A673 (cell line): ENCODE measurements around the gene GSC2. TPM values are rescaled to one million over a fixed set of nuclear protein-coding genes. Genes with fewer than 3 reads are reported as not detected.

ENCODE experiments used
- BruUV-seq: library from RNA; stranded (reverse); fragments of 400-500 nt; replicated peaks from 2 replicates; lab custom pipeline; 2021; lab: Mats Ljungman, UMichigan
- CTCF ChIA-PET: fragments of 300-600 bp; sonication (Branson Sonifier 250); formaldehyde crosslinking; loops from one replicate; lab custom pipeline; 2022; ENCODE audit warnings: antibody characterized with exemption; lab: Charles Lee
- POLR2A ChIA-PET: fragments of 300-600 bp; sonication (Branson Sonifier 250); formaldehyde crosslinking; loops from one replicate; lab custom pipeline; 2022; ENCODE audit warnings: antibody characterized with exemption; ENCODE audit not compliant: low non-redundant PET; lab: Charles Lee
- DNase-seq: peaks from one replicate; pipeline ENCODE4 v3.0.0-alpha.2; 2015; ENCODE audit warnings: low spot score
- H3K27ac ChIP-seq: fragments of 200-600 bp; sonication (generic); 2 replicates; pipeline ENCODE4 v1.5.1; 2016; ENCODE audit warnings: mixed run types, low read depth, mild to moderate bottlenecking, mixed read lengths, antibody characterized with exemption, low read length; ENCODE audit not compliant: poor library complexity, severe bottlenecking
- H3K27me3 ChIP-seq: fragments of 200-600 bp; sonication (generic); replicated peaks from 2 replicates; pipeline ENCODE4 v1.6.1; 2017; ENCODE audit warnings: mixed run types, low read depth, mild to moderate bottlenecking, mixed read lengths, antibody characterized with exemption, low read length; ENCODE audit not compliant: insufficient read depth, poor library complexity
- H3K36me3 ChIP-seq: fragments of 200-600 bp; sonication (generic); 2 replicates; pipeline ENCODE4 v1.6.1; 2016; ENCODE audit warnings: mixed run types, mild to moderate bottlenecking, mixed read lengths, antibody characterized with exemption, low read length; ENCODE audit not compliant: insufficient read depth, poor library complexity, severe bottlenecking
- H3K4me1 ChIP-seq: fragments of 200-600 bp; sonication (generic); 2 replicates; pipeline ENCODE4 v1.6.1; 2017; ENCODE audit warnings: mixed run types, mild to moderate bottlenecking, mixed read lengths, antibody characterized with exemption, low read length; ENCODE audit not compliant: insufficient read depth, poor library complexity, severe bottlenecking
- H3K4me3 ChIP-seq: fragments of 200-600 bp; sonication (generic); 2 replicates; pipeline ENCODE4 v1.5.1; 2016; ENCODE audit warnings: low read depth, mixed run types, mild to moderate bottlenecking, mixed read lengths, low read length; ENCODE audit not compliant: poor library complexity, severe bottlenecking
- H3K9me3 ChIP-seq: fragments of 200-600 bp; sonication (generic); 2 replicates; pipeline ENCODE4 v1.6.1; 2016; ENCODE audit warnings: mixed run types, low read depth, mild to moderate bottlenecking, mixed read lengths, antibody characterized with exemption, low read length; ENCODE audit not compliant: poor library complexity, severe bottlenecking
- EZH2 ChIP-seq: fragments of 200-600 bp; sonication (generic); IDR thresholded peaks from 2 replicates; pipeline ENCODE4 v1.6.1; 2017; ENCODE audit warnings: borderline replicate concordance, low read depth, mild to moderate bottlenecking, mixed read lengths, antibody characterized with exemption, low read length; ENCODE audit not compliant: poor library complexity, severe bottlenecking
- intact Hi-C: fragments of 100-400 bp; cut with micrococcal nuclease; formaldehyde crosslinking; loops from one replicate; pipeline ENCODE4 v1.10.0; 2022; ENCODE audit not compliant: unreplicated experiment
- total RNA-seq: library from RNA; stranded (reverse); gene quantifications from 2 replicates; pipeline ENCODE4 v1.2.3, GENCODE V29; 2021
- TF ChIP-seq, protein P1 (sequence below): fragments of 300-800, 200-600 bp; sonication (generic); conservative IDR thresholded peaks from 2 replicates; pipeline ENCODE4 v1.5.1; 2017; ENCODE audit warnings: low read depth, mild to moderate bottlenecking, antibody characterized with exemption, low read length, moderate library complexity, mixed read lengths

GSC2 gene
- total RNA-seq, 1 experiment from 2014 or later: not detected

DNA sequence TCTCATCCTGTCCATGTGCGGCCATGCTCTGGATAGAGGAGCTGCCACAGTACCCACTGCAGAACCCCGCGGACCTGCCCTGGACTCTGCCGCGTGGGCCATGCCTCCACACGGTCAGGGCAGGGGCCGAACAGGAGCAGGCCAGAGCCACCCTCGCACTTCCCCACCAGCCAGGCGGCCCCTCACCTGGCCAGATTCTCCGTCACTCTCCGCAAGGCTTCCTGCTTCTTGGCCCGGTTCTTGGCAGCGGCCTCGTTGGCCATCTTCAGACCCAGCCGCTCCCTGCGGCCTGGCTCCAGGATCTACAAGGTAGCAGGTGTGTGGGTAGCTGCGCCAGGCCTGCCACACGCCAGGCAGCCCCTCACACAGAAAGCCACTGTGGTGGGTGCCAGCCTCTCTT lies 15.2 kb downstream of the GSC2 start:
- DNase-seq: no peak
- no peak for TF ChIP-seq EZH2
- TF ChIP-seq, protein P1, sequence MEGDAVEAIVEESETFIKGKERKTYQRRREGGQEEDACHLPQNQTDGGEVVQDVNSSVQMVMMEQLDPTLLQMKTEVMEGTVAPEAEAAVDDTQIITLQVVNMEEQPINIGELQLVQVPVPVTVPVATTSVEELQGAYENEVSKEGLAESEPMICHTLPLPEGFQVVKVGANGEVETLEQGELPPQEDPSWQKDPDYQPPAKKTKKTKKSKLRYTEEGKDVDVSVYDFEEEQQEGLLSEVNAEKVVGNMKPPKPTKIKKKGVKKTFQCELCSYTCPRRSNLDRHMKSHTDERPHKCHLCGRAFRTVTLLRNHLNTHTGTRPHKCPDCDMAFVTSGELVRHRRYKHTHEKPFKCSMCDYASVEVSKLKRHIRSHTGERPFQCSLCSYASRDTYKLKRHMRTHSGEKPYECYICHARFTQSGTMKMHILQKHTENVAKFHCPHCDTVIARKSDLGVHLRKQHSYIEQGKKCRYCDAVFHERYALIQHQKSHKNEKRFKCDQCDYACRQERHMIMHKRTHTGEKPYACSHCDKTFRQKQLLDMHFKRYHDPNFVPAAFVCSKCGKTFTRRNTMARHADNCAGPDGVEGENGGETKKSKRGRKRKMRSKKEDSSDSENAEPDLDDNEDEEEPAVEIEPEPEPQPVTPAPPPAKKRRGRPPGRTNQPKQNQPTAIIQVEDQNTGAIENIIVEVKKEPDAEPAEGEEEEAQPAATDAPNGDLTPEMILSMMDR: no peak
- intact Hi-C loops: no loop called here
- Histone ChIP-seq H3K9me3 (no peaks in the 10 kb centered on the region), H3K27ac (no peak overlapping the region), H3K4me3 (no peak overlapping the region), H3K4me1 (no peaks in the 10 kb centered on the region), H3K27me3 (no peaks in the 10 kb centered on the region), H3K36me3 (peaks cover 10% of the 10 kb centered on the region)
- CTCF ChIA-PET: no interaction called here
- no TSS peak for BruUV-seq
- POLR2A ChIA-PET: no interaction called here

GRCh38 chr22:19134176-19134831 lies 15.8 kb downstream of the GSC2 start:
- H3K27me3 ChIP-seq: no peaks in the 10 kb centered on the region
- H3K36me3 ChIP-seq: peaks cover 5% of the 10 kb centered on the region
- no peak for DNase-seq
- H3K9me3 ChIP-seq: no peaks in the 10 kb centered on the region
- ChIA-PET CTCF (no interaction called here), POLR2A (no interaction called here)
- TF ChIP-seq EZH2: no peak
- TF ChIP-seq, protein P1: no peak
- BruUV-seq: no TSS peak
- H3K4me3 ChIP-seq: no peak overlapping the region
- intact Hi-C loops: no loop called here
- no peaks in the 10 kb centered on the region for H3K4me1 ChIP-seq
- H3K27ac ChIP-seq: no peak overlapping the region

DNA sequence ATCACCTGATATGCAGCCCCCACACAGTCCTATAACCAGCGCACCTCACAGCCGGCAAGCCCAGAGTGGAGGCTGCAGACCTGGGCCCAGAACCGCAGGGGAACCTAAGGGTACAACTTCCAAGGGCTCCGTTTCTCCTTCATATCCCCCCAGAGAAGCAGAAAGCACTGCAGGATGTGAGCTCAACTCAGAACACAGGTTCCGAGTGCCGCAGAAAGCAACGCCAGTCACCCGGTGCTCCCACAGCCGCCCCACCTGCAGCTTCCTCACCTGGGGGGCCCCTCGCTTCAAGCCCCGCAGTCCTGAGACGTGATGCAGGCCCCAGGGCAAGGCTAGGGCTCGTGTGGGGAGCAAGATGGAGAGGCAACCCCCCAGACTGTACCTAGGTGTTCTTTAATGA lies 16.5 kb downstream of the GSC2 start:
- ChIA-PET POLR2A (no interaction called here), CTCF (no interaction called here)
- no peak overlapping the region for H3K27ac ChIP-seq

More for the DNA sequence above, 16.5 kb downstream of the GSC2 start:
- peaks cover 3% of the 10 kb centered on the region for H3K36me3 ChIP-seq
- BruUV-seq: no TSS peak
- H3K4me3 ChIP-seq: no peak overlapping the region
- no peaks in the 10 kb centered on the region for H3K9me3 ChIP-seq
- intact Hi-C loops: no loop called here
- no peaks in the 10 kb centered on the region for H3K27me3 ChIP-seq
- TF ChIP-seq, protein P1: no peak
- TF ChIP-seq EZH2: no peak
- H3K4me1 ChIP-seq: no peaks in the 10 kb centered on the region
- DNase-seq: no peak
